Liver (tissue), 9 donors: ENCODE results near the gene OBI1. TPM values are rescaled to one million over a fixed set of nuclear protein-coding genes. Genes with fewer than 3 reads are reported as not detected.

ENCODE experiments used
- DNase-seq: peaks from one replicate; pipeline ENCODE4 v3.0.0-alpha.2; 2017; ENCODE audit warnings: low spot score
- H3K27ac ChIP-seq, 2 donors: one replicate each; pipeline ENCODE4 v1.7.0; 2013; ENCODE audit warnings: inconsistent platforms in 2 of 2, low read length in 2 of 2, control low read depth in 1 of 2, low read depth in 1 of 2, mild to moderate bottlenecking in 1 of 2
- H3K27me3 ChIP-seq, 4 donors: one replicate each; pipeline versions ENCODE4 v1.6.1 to v1.7.0; 2013; ENCODE audit warnings: low read length in 3 of 4, inconsistent platforms in 1 of 4, mild to moderate bottlenecking in 1 of 4, moderate library complexity in 1 of 4; ENCODE audit not compliant: control insufficient read depth in 4 of 4, insufficient read depth in 4 of 4
- H3K36me3 ChIP-seq, 4 donors: one replicate each; pipeline versions ENCODE4 v1.6.1 to v1.7.0; 2013; ENCODE audit warnings: low read length in 3 of 4, mild to moderate bottlenecking in 3 of 4, low read depth in 1 of 4, moderate library complexity in 1 of 4; ENCODE audit not compliant: control insufficient read depth in 4 of 4, insufficient read depth in 3 of 4
- H3K4me1 ChIP-seq, 4 donors: one replicate each; pipeline versions ENCODE4 v1.6.1 to v1.7.0; 2013; ENCODE audit warnings: low read length in 3 of 4, mild to moderate bottlenecking in 3 of 4, moderate library complexity in 1 of 4; ENCODE audit not compliant: control insufficient read depth in 4 of 4, insufficient read depth in 4 of 4
- H3K4me3 ChIP-seq, 3 donors: one replicate each; pipeline versions ENCODE4 v1.6.1 to v1.7.0; 2013; ENCODE audit warnings: low read length in 3 of 3, control low read depth in 1 of 3, low read depth in 1 of 3, mild to moderate bottlenecking in 1 of 3
- H3K9ac ChIP-seq, 2 donors: one replicate each; pipeline ENCODE4 v1.7.0; 2013; ENCODE audit warnings: low read length in 2 of 2, mild to moderate bottlenecking in 2 of 2, moderate library complexity in 2 of 2, control low read depth in 1 of 2, low read depth in 1 of 2
- H3K9me3 ChIP-seq, 4 donors: one replicate each; pipeline versions ENCODE4 v1.6.1 to v1.7.0; 2013; ENCODE audit warnings: low read length in 3 of 4; ENCODE audit not compliant: control insufficient read depth in 4 of 4
- ATF3 ChIP-seq: IDR thresholded peaks from 2 replicates; pipeline ENCODE4 v1.6.1; 2016; ENCODE audit warnings: antibody characterized with exemption
- CTCF ChIP-seq: fragments of 150-350 bp; IDR thresholded peaks from 2 replicates; pipeline ENCODE4 v1.5.1; 2017; ENCODE audit warnings: improper control_type of control experiment, low read depth, low read length; ENCODE audit not compliant: missing input control
- EGR1 ChIP-seq, 2 donors: IDR thresholded peaks; 2 replicates each; pipeline ENCODE4 v1.6.1; 2016 to 2018; ENCODE audit warnings: antibody characterized with exemption in 2 of 2, low read depth in 2 of 2
- FOXA1 ChIP-seq: IDR thresholded peaks from 2 replicates; pipeline ENCODE4 v1.6.1; 2016; ENCODE audit warnings: antibody characterized with exemption
- FOXA2 ChIP-seq: IDR thresholded peaks from 2 replicates; pipeline ENCODE4 v1.6.1; 2016; ENCODE audit warnings: antibody characterized with exemption
- GABPA ChIP-seq, 2 donors: IDR thresholded peaks in 1 of 2; conservative IDR thresholded peaks in 1 of 2; 2 replicates each; pipeline ENCODE4 v1.6.1; 2016; ENCODE audit warnings: antibody characterized with exemption in 2 of 2, mild to moderate bottlenecking in 1 of 2, moderate library complexity in 1 of 2
- HNF4A ChIP-seq, 2 donors: conservative IDR thresholded peaks; 2 replicates each; pipeline ENCODE4 v1.6.1; 2016; ENCODE audit warnings: antibody characterized with exemption in 2 of 2, mild to moderate bottlenecking in 2 of 2
- HNF4G ChIP-seq: IDR thresholded peaks from 2 replicates; pipeline ENCODE4 v1.6.1; 2016; ENCODE audit warnings: antibody characterized with exemption
- JUND ChIP-seq, 2 donors: IDR thresholded peaks; 2 replicates each; pipeline ENCODE4 v1.6.1; 2016; ENCODE audit warnings: antibody characterized with exemption in 2 of 2
- NR2F2 ChIP-seq: IDR thresholded peaks from 2 replicates; pipeline ENCODE4 v1.6.1; 2016; ENCODE audit warnings: antibody characterized with exemption
- RAD21 ChIP-seq, 2 donors: IDR thresholded peaks; 2 replicates each; pipeline ENCODE4 v1.6.1; 2016; ENCODE audit warnings: antibody characterized with exemption in 2 of 2, mild to moderate bottlenecking in 2 of 2
- RXRA ChIP-seq, 2 donors: IDR thresholded peaks; 2 replicates each; pipeline ENCODE4 v1.6.1; 2017 to 2018; ENCODE audit warnings: antibody characterized with exemption in 2 of 2, mild to moderate bottlenecking in 1 of 2
- SP1 ChIP-seq: IDR thresholded peaks from 2 replicates; pipeline ENCODE4 v1.6.1; 2018; ENCODE audit warnings: antibody characterized with exemption, mild to moderate bottlenecking
- TAF1 ChIP-seq: conservative IDR thresholded peaks from 2 replicates; pipeline ENCODE4 v1.6.1; 2016; ENCODE audit warnings: antibody characterized with exemption, mild to moderate bottlenecking
- WGBS: extraction: QIAGEN DNeasy Blood & Tissue Kit; methylation state at CpG from one replicate; pipeline ENCODE4 v1.1.7; 2013; 5-methylcytosine and 5-hydroxymethylcytosine counted together
- polyA plus RNA-seq, 2 donors: library from polyadenylated mRNA; stranded (reverse) in 1 of 2; unstranded in 1 of 2; fragments of 200-250 nt in 1 of 2; fragments of >200 nt in 1 of 2; fragmentation: Nextera tagmentation in 1 of 2; extraction: Ambion mirVana in 1 of 2; gene quantifications; one replicate each; pipeline versions ENCODE4 v1.2.1 to v1.2.3, GENCODE V29; 2013 to 2015
- total RNA-seq, 2 donors: library from RNA; depleted of rRNA; stranded (reverse); fragments of >200 nt; gene quantifications; one replicate each; pipeline ENCODE4 v1.2.3, GENCODE V29; 2014
- TF ChIP-seq, protein P1 (sequence below): IDR thresholded peaks from 2 replicates; pipeline ENCODE4 v1.6.1; 2016; ENCODE audit warnings: antibody characterized with exemption
- TF ChIP-seq, protein P2 (sequence below): IDR thresholded peaks from 2 replicates; pipeline ENCODE4 v1.6.1; 2016; ENCODE audit warnings: antibody characterized with exemption
- TF ChIP-seq, protein P3 (sequence below): IDR thresholded peaks from 2 replicates; pipeline ENCODE4 v1.6.1; 2016; ENCODE audit warnings: antibody characterized with exemption, mild to moderate bottlenecking
- donor health status: healthy.
- donor health status: healthy.
- donor health status: healthy.
- donor health status: healthy.
- donor health status: healthy.

Gene OBI1
- total and polyA plus RNA-seq, 4 donors, result 1.7 to 8.9 (median 3.0) TPM

DNA sequence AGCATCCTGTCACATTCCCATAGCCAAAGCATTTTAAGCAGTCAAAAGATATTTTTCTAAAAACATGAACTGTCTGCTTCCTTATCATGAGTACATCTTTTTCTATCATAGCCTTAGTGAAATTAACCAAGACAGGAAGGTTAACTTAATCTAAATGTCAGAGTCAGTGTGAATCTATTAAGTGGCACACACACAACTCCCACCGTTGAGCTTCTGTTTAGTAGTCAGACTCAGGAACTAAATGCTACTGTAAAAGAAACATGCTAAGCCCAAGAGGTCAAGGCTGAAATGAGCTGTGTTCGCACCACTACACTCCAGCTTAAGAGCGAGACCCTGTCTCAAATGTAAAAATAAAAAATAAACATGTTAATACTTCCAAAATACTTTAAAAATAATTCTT is 47.9 kb downstream of the OBI1 start:
- H3K4me3 ChIP-seq, result no peak overlapping the region
- no peak overlapping the region for H3K27ac ChIP-seq
- H3K9ac ChIP-seq, result no peak overlapping the region
- H3K27me3 ChIP-seq, result peaks cover 0 to 14% (median 6%) of the 10 kb centered on the region in 4 donors
- TF ChIP-seq NR2F2 (no peak), EGR1 (IDR thresholded peaks at IDR 0.05; ENCODE audit: low read depth in 2 of 2) (no peak), CTCF (no peak), SP1 (no peak), HNF4G (no peak), RXRA (IDR thresholded peaks at IDR 0.05) (no peak), JUND (IDR thresholded peaks at IDR 0.05) (no peak), FOXA1 (no peak), FOXA2 (no peak), RAD21 (IDR thresholded peaks at IDR 0.05) (no peak)
- TF ChIP-seq, protein P1, sequence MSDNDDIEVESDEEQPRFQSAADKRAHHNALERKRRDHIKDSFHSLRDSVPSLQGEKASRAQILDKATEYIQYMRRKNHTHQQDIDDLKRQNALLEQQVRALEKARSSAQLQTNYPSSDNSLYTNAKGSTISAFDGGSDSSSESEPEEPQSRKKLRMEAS, result no peak
- TF ChIP-seq, protein P2, sequence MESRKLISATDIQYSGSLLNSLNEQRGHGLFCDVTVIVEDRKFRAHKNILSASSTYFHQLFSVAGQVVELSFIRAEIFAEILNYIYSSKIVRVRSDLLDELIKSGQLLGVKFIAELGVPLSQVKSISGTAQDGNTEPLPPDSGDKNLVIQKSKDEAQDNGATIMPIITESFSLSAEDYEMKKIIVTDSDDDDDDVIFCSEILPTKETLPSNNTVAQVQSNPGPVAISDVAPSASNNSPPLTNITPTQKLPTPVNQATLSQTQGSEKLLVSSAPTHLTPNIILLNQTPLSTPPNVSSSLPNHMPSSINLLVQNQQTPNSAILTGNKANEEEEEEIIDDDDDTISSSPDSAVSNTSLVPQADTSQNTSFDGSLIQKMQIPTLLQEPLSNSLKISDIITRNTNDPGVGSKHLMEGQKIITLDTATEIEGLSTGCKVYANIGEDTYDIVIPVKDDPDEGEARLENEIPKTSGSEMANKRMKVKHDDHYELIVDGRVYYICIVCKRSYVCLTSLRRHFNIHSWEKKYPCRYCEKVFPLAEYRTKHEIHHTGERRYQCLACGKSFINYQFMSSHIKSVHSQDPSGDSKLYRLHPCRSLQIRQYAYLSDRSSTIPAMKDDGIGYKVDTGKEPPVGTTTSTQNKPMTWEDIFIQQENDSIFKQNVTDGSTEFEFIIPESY, result no peak
- TF ChIP-seq, protein P3, sequence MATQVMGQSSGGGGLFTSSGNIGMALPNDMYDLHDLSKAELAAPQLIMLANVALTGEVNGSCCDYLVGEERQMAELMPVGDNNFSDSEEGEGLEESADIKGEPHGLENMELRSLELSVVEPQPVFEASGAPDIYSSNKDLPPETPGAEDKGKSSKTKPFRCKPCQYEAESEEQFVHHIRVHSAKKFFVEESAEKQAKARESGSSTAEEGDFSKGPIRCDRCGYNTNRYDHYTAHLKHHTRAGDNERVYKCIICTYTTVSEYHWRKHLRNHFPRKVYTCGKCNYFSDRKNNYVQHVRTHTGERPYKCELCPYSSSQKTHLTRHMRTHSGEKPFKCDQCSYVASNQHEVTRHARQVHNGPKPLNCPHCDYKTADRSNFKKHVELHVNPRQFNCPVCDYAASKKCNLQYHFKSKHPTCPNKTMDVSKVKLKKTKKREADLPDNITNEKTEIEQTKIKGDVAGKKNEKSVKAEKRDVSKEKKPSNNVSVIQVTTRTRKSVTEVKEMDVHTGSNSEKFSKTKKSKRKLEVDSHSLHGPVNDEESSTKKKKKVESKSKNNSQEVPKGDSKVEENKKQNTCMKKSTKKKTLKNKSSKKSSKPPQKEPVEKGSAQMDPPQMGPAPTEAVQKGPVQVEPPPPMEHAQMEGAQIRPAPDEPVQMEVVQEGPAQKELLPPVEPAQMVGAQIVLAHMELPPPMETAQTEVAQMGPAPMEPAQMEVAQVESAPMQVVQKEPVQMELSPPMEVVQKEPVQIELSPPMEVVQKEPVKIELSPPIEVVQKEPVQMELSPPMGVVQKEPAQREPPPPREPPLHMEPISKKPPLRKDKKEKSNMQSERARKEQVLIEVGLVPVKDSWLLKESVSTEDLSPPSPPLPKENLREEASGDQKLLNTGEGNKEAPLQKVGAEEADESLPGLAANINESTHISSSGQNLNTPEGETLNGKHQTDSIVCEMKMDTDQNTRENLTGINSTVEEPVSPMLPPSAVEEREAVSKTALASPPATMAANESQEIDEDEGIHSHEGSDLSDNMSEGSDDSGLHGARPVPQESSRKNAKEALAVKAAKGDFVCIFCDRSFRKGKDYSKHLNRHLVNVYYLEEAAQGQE, result no peak
- peaks cover 0 to 14% (median 5%) of the 10 kb centered on the region in 4 donors for H3K36me3 ChIP-seq
- no peak for DNase-seq
- no peaks in the 10 kb centered on the region for H3K9me3 ChIP-seq
- H3K4me1 ChIP-seq, result peaks cover 11 to 22% (median 20%) of the 10 kb centered on the region in 4 donors
- WGBS, result 79% methylated on average over 3 of the region's 3 CpGs

- DNase-seq, result no peak
Measured at GRCh38 chr13:78610381-78610883, 48.5 kb downstream of the OBI1 start.

More at GRCh38 chr13:78610381-78610883, 48.5 kb downstream of the OBI1 start:
- 47% methylated on average over 4 of the region's 4 CpGs for WGBS
- Histone ChIP-seq H3K9ac (no peak overlapping the region), H3K27ac (no peak overlapping the region), H3K9me3 (no peaks in the 10 kb centered on the region), H3K36me3 (peaks cover 0 to 8% (median under 1%) of the 10 kb centered on the region in 4 donors), H3K4me1 (peaks cover 11 to 22% (median 20%) of the 10 kb centered on the region in 4 donors), H3K27me3 (peaks cover 0 to 14% (median 7%) of the 10 kb centered on the region in 4 donors), H3K4me3 (no peak overlapping the region)
- TF ChIP-seq GABPA (IDR thresholded peaks at IDR 0.05 in 1 of 2, conservative IDR thresholded peaks at IDR 0.05 in 1 of 2) (no peak), RAD21 (IDR thresholded peaks at IDR 0.05) (no peak), HNF4A (conservative IDR thresholded peaks at IDR 0.05) (no peak), NR2F2 (no peak), FOXA1 (no peak), TAF1 (no peak), RXRA (IDR thresholded peaks at IDR 0.05) (no peak), ATF3 (no peak), SP1 (no peak)
- TF ChIP-seq, protein P3, result no peak
